Measurements from ENCODE around the gene RASAL2.

Gene RASAL2

GRCh38 chr1:178529364-178530036 lies 435.6 kb downstream of the RASAL2 start:
- H3K36me3 ChIP-seq (ENCODE audit: insufficient read depth, low read length), result no peaks in the 10 kb centered on the region
- H3K4me1 ChIP-seq (ENCODE audit: insufficient read depth, low read length), result no peaks in the 10 kb centered on the region
- no peaks in the 10 kb centered on the region for H3K27me3 ChIP-seq (ENCODE audit: control insufficient read depth in 1 of 2, insufficient read depth in 2 of 2, low read length in 2 of 2)
- no peak overlapping the region for H3K4me3 ChIP-seq (ENCODE audit: low read depth in 1 of 2, low read length in 2 of 2)
- no peak overlapping the region for H3K27ac ChIP-seq (ENCODE audit: low read depth, low read length)
- H3K9me3 ChIP-seq (ENCODE audit: low read length), result no peaks in the 10 kb centered on the region
- no peak overlapping the region for H3K9ac ChIP-seq (ENCODE audit: low read length)

GRCh38 chr1:178530037-178530402 lies 436.1 kb downstream of the RASAL2 start:
- no peak overlapping the region for H3K4me3 ChIP-seq (ENCODE audit: low read depth in 1 of 2, low read length in 2 of 2)
- H3K36me3 ChIP-seq (ENCODE audit: insufficient read depth, low read length), result no peaks in the 10 kb centered on the region
- no peaks in the 10 kb centered on the region for H3K9me3 ChIP-seq (ENCODE audit: low read length)
- no peaks in the 10 kb centered on the region for H3K27me3 ChIP-seq (ENCODE audit: control insufficient read depth in 1 of 2, insufficient read depth in 2 of 2, low read length in 2 of 2)
- no peak overlapping the region for H3K9ac ChIP-seq (ENCODE audit: low read length)
- no peaks in the 10 kb centered on the region for H3K4me1 ChIP-seq (ENCODE audit: insufficient read depth, low read length)
- H3K27ac ChIP-seq (ENCODE audit: low read depth, low read length), result no peak overlapping the region

- H3K27ac ChIP-seq (ENCODE audit: low read depth, low read length), result no peak overlapping the region
- H3K27me3 ChIP-seq (ENCODE audit: control insufficient read depth in 1 of 2, insufficient read depth in 2 of 2, low read length in 2 of 2), result no peaks in the 10 kb centered on the region
- no peak overlapping the region for H3K9ac ChIP-seq (ENCODE audit: low read length)
- no peaks in the 10 kb centered on the region for H3K36me3 ChIP-seq (ENCODE audit: insufficient read depth, low read length)
- no peaks in the 10 kb centered on the region for H3K4me1 ChIP-seq (ENCODE audit: insufficient read depth, low read length)
- no peaks in the 10 kb centered on the region for H3K9me3 ChIP-seq (ENCODE audit: low read length)
- no peak overlapping the region for H3K4me3 ChIP-seq (ENCODE audit: low read depth in 1 of 2, low read length in 2 of 2)
These were observed 436.6 kb downstream of the RASAL2 start for GRCh38 chr1:178530502-178530901.

- Histone ChIP-seq H3K27me3 (ENCODE audit: control insufficient read depth in 1 of 2, insufficient read depth in 2 of 2, low read length in 2 of 2) (no peaks in the 10 kb centered on the region), H3K9me3 (ENCODE audit: low read length) (no peaks in the 10 kb centered on the region), H3K27ac (ENCODE audit: low read depth, low read length) (no peak overlapping the region), H3K4me1 (ENCODE audit: insufficient read depth, low read length) (no peaks in the 10 kb centered on the region), H3K36me3 (ENCODE audit: insufficient read depth, low read length) (no peaks in the 10 kb centered on the region), H3K4me3 (ENCODE audit: low read depth in 1 of 2, low read length in 2 of 2) (no peak overlapping the region), H3K9ac (ENCODE audit: low read length) (no peak overlapping the region)
These were observed 438.0 kb downstream of the RASAL2 start for GRCh38 chr1:178531887-178532286.

GRCh38 chr1:178532392-178532791 lies 438.5 kb downstream of the RASAL2 start:
- Histone ChIP-seq H3K9ac (ENCODE audit: low read length) (no peak overlapping the region), H3K4me3 (ENCODE audit: low read depth in 1 of 2, low read length in 2 of 2) (no peak overlapping the region)

GRCh38 chr1:178533121-178533946 lies 439.4 kb downstream of the RASAL2 start:
- H3K9ac ChIP-seq (ENCODE audit: low read length), result no peak overlapping the region
- no peaks in the 10 kb centered on the region for H3K36me3 ChIP-seq (ENCODE audit: insufficient read depth, low read length)
- no peak overlapping the region for H3K4me3 ChIP-seq (ENCODE audit: low read depth in 1 of 2, low read length in 2 of 2)
- no peaks in the 10 kb centered on the region for H3K4me1 ChIP-seq (ENCODE audit: insufficient read depth, low read length)
- H3K9me3 ChIP-seq (ENCODE audit: low read length), result no peaks in the 10 kb centered on the region
- no peak overlapping the region for H3K27ac ChIP-seq (ENCODE audit: low read depth, low read length)
- no peaks in the 10 kb centered on the region for H3K27me3 ChIP-seq (ENCODE audit: control insufficient read depth in 1 of 2, insufficient read depth in 2 of 2, low read length in 2 of 2)

More at GRCh38 chr1:178532392-178532791, 438.5 kb downstream of the RASAL2 start:
- H3K36me3 ChIP-seq (ENCODE audit: insufficient read depth, low read length), result no peaks in the 10 kb centered on the region
- H3K9me3 ChIP-seq (ENCODE audit: low read length), result no peaks in the 10 kb centered on the region
- no peaks in the 10 kb centered on the region for H3K4me1 ChIP-seq (ENCODE audit: insufficient read depth, low read length)
- H3K27me3 ChIP-seq (ENCODE audit: control insufficient read depth in 1 of 2, insufficient read depth in 2 of 2, low read length in 2 of 2), result no peaks in the 10 kb centered on the region
- H3K27ac ChIP-seq (ENCODE audit: low read depth, low read length), result no peak overlapping the region

Measured in muscle layer of colon (tissue), 2 donors.